GM18505 (cell line): ENCODE measurements around the gene NR2F2.

Experiments used
- ATAC-seq: cut with Tn5 transposase; IDR thresholded peaks from one replicate; pipeline ENCODE4 v1.9.1; 2021; ENCODE audit not compliant: unreplicated experiment
- POLR2A ChIP-seq: IDR thresholded peaks from 4 replicates; pipeline ENCODE4 v1.6.1; 2011; ENCODE audit warnings: borderline replicate concordance; ENCODE audit not compliant: insufficient read depth, insufficient read length; ENCODE audit errors: extremely low read depth

NR2F2 gene

DNA sequence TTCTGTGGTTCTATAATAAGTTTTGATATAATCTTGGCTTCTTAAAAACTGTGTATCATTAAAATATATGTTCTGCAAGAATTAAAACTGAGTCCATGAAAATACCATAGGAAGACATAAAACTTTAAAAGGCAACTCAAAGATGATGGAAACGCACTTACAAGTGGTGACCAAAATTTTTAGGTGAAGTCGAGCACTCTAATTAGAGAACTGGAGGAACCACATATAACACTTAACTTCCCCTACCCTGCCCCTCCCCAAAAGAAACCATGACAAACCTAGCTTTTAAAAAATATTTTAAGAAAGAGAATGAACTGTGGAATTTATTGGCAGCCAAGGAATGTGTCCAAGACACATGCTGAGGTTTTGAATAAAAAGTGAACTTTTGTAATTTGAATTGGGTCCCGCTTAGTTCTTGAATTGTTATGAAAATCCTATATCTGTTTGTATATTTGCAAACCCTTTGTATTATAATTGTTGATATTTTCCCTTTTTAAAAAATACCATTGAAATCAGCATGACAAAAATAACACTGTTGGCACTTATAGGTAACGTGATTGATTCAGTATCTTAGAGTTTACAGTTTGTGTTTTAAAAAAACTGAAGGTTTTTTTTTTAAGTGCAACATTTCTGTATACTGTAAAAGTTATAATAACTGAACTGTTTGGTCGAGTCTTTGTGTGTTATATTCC lies 7.7 kb downstream of the NR2F2 start:
- ATAC-seq: no peak
- TF ChIP-seq POLR2A: no peak

DNA sequence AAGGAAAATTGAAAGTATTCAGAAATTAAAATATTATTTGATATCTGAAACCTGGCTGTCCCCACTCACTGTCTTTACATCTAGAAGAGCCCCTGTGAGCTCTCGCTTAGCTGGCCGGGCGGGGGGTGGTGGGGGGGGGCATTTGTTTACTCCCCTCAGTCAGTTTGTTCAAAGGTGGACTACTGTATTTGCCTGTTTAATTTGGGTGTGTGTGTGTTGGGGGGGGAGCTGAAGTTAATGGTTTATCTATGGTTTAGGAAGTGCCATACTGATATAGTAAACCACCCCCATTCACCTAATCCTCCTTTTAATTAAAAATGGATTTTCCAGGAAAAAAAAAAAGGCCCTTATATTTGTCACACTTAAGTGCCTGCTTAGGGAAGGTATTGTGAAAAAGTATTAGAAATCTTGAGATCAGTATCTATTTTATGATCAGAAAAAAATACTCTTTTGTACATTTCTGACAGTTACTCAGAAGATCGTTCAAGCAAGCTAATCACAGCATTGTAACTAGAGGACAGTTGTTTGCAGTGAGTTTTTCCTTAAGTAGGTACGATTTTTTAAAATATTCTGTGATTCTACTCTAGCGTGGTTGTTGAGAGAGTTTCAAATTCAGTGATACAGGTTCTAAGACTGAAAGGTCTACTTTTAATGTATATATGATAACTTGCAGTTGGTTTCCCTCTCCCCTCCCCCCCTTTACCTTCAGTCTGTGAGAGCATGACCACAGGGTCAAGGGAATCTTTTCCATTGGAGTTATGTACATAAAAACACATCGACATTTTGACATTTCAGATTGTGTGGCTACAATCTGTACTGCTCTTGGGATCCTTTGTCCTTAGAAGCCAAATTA lies 8.5 kb downstream of the NR2F2 start:
- TF ChIP-seq POLR2A: no peak
- no peak for ATAC-seq

- no peak for TF ChIP-seq POLR2A
- ATAC-seq: no peak
Observed at GRCh38 chr15:96339619-96340347, 9.3 kb downstream of the NR2F2 start.

DNA sequence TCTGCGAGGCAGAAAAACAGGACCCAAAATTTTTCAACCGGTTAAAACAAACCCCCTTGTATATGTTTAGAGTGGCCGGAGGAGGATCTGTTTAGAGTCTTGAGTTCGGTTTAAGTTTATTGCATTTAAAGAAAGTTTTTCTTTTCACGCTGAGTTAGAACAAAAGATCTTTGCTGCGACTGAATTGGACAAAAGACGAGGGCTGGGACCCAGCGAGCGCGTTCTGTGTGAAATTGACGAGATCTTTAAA lies 9.8 kb downstream of the NR2F2 start:
- TF ChIP-seq POLR2A: no peak
- no peak for ATAC-seq

- peak; percentile 35 for ATAC-seq
- TF ChIP-seq POLR2A: no peak
Observed at GRCh38 chr15:96340598-96341512, 10.4 kb downstream of the NR2F2 start.

DNA sequence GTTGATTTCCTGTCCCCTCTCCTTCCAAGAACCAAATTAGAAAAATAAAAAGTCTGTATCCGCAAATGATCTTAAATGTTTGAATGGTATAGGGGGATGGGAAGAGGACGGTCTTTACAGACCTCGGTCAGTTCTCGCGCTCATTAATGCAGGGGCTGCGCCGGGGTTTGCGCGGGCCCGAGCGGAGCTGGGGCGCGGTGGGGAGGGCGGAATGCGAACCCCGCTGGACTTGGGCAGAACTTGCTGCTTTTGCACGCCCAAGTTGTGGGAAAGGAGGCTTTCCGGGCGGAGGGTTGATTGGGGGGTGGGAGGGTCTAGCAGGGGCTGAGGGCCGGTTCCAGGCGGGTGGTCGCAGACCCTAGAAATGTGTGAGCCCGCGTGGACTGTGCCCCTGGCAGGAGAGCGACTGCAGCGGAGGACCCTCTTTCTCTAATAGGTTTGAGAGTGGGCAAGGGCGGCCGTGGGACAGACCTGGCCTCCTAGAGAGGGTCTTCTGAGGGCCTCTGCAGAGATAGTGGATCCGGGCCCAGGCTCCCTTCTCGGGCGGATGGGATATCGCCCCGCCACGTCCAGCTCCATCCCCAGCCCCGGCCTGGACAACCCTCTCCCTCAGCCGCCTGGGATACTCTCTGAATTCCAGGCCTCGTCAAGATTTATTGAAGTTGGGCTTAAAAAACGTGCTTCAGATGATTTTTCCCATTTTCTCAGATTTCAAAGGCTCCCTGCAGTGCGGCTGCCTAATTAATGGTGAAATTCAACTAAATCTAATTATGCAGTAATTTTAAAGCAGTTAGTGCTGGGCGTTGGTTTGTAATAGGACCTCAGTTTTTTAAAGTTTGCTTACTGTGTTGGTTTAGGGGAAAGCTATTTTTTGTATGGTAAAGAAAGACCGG lies 11.3 kb downstream of the NR2F2 start:
- ATAC-seq: no peak
- no peak for TF ChIP-seq POLR2A

DNA sequence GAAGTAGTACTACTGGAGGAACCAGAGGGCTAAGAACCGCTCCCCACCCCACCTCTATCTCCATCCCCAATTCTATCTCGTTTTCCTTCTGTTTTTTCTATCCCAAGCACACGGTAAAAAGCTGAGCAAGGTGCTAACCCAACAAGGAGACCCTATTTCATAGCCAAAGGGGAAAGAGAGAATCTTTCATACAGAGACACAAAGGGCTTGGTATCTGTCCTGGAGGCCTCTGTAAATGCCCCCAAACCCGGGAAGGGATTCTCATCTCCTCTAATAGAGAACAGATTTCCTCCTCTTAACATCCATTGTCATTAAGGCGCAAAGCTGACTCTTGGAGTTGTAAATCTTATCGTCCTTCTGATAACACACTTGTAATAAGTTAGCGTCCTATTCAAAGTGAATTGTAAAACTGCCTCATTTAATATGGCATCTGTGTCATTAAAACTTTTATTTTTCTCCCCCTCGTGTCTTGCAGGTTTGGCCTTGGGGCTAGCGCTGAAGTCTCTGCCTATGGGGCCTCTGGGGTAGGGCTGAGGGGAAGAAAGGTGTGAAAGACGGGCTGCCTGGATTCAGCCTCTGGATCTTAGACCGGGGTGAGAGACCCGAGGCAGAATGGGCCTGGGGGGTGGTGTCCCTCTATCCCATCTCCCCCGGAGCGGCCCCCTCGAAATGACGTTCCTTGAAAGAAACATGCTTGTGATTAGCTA lies 12.1 kb downstream of the NR2F2 start:
- no peak for TF ChIP-seq POLR2A
- ATAC-seq: no peak

GRCh38 chr15:96343113-96344059 lies 12.9 kb downstream of the NR2F2 start:
- ATAC-seq: no peak
- no peak for TF ChIP-seq POLR2A

DNA sequence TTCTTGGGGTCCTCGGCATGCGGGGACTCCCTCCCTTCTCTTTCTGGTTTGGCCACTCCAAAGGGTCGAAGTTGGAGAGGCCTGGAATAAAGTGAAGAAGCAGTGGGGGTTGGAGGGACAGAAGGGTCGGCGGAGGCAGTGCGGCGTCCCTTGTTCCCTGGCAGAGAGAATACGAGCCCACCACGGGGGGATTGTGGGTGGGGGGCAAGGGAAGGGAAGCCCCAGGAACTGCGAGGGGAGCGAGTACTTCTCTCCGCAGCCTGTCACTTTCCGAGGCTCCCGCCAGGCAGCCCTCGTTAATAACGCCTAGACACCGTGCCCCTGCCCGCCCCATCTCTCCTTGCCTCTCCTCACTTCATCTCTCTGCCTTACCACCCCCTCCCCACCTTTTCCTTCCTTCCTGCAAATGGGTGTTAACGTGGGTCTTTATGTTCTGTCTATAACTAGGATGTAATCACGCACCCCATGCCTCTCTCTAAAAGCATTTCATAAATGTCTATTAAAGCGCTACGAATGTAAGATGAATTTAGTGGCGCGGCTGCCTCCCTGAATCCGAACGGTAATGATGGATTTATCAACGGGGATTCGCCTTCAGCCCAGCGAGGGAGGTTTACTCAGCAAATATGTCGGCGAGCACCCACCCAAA lies 13.7 kb downstream of the NR2F2 start:
- no peak for ATAC-seq
- TF ChIP-seq POLR2A: no peak
